Right lobe of liver (tissue), 4 donors: Measurements from ENCODE around the gene RING1.

Experiments
- POLR2A ChIP-seq: fragments of 450-650 bp; IDR thresholded peaks from one replicate; pipeline ENCODE4 v1.6.1; 2017; ENCODE audit warnings: antibody characterized with exemption, mild to moderate bottlenecking
- TF ChIP-seq, protein P1 (sequence below), 4 donors: fragments of 200-600 bp in 3 of 4; fragments of 450-650 bp in 1 of 4; IDR thresholded peaks; one replicate each; pipeline versions ENCODE4 v1.5.1 to v1.8.0; 2016 to 2022; ENCODE audit warnings: antibody characterized with exemption in 4 of 4, mild to moderate bottlenecking in 2 of 4
- donor health status: DM: no; HTN: no; CAD: no.
- donor health status: DM: no; HTN: no; CAD: no.
- donor health status: DM: no; HTN: yes; CAD: no.

DNA sequence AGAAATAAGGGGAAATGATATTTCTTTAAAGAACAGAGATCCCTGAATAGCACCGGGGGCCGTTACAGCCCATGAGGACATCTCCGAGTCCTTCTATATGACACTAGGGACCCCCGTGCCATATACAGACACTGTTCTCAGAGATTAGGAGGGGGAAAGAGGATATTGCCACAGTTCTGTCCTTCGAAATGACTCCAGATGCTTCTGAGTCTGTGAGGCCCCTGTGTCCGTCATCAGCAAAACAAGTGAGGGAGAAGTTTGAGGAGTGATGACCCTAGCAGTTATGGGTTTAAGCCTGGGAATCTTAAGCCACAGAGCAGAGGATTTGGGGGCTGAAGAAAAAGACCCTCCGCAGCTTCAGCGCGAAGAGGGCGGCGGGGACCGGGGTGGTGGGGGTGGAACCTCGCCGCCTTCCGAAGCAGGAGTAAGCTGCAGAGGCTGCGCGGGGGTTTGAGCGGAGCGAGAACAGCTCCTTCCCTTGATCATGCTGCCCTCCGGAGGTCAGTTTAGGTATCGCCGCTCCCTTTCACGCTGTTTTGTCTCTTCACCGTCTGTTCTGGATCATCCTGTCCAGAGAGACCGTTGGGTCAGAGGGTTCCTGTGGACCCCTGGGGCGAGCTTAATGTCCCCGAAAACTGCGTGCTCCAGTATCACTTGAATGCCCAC, 39.8 kb downstream of the RING1 start:
- TF ChIP-seq, protein P1, sequence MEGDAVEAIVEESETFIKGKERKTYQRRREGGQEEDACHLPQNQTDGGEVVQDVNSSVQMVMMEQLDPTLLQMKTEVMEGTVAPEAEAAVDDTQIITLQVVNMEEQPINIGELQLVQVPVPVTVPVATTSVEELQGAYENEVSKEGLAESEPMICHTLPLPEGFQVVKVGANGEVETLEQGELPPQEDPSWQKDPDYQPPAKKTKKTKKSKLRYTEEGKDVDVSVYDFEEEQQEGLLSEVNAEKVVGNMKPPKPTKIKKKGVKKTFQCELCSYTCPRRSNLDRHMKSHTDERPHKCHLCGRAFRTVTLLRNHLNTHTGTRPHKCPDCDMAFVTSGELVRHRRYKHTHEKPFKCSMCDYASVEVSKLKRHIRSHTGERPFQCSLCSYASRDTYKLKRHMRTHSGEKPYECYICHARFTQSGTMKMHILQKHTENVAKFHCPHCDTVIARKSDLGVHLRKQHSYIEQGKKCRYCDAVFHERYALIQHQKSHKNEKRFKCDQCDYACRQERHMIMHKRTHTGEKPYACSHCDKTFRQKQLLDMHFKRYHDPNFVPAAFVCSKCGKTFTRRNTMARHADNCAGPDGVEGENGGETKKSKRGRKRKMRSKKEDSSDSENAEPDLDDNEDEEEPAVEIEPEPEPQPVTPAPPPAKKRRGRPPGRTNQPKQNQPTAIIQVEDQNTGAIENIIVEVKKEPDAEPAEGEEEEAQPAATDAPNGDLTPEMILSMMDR (IDR thresholded peaks at IDR 0.05), result peak; percentile 93 to 98 (median 98)
- no peak for TF ChIP-seq POLR2A
